Measurements from ENCODE around the gene TRIM38.
"Not testable (repeated sequence)": the region's sequence is repeated elsewhere in the genome, so short reads cannot be mapped to it uniquely, and the experiment has no call there.

GRCh38 chr6:26014386-26014785 is 51.8 kb downstream of the TRIM38 start:
- TF ChIP-seq EZH2 (IDR thresholded peaks at IDR 0.05; ENCODE audit: borderline replicate concordance, low read depth, low read length, severe bottlenecking); POLR2AphosphoS5 (IDR thresholded peaks at IDR 0.05; ENCODE audit: insufficient read depth, low read depth, low read length): not testable (repeated sequence)

Data from endothelial cell of umbilical vein (primary cell).